Chondrocyte (in vitro differentiated cells): ENCODE results near the gene CNNM3. TPM values are rescaled to one million over a fixed set of nuclear protein-coding genes. Genes with fewer than 3 reads are reported as not detected.

Experiments used
- DNase-seq: peaks from one replicate; pipeline ENCODE4 v3.0.0; 2021; ENCODE audit warnings: mixed read lengths, low spot score
- H3K27ac Mint-ChIP-seq: one replicate; pipeline ENCODE4 v1.8.0; 2021; ENCODE audit warnings: mild to moderate bottlenecking, moderate library complexity, mixed read lengths; ENCODE audit not compliant: unreplicated experiment
- H3K27me3 Mint-ChIP-seq: 2 replicates; pipeline ENCODE4 v1.8.0; 2021; ENCODE audit warnings: low read depth, mixed read lengths
- H3K36me3 Mint-ChIP-seq: 2 replicates; pipeline ENCODE4 v1.8.0; 2021; ENCODE audit warnings: low read depth, mixed read lengths
- H3K4me1 Mint-ChIP-seq: 2 replicates; pipeline ENCODE4 v1.8.0; 2021; ENCODE audit warnings: low read depth, mild to moderate bottlenecking, mixed read lengths
- H3K4me3 Mint-ChIP-seq: one replicate; pipeline ENCODE4 v1.8.0; 2021; ENCODE audit warnings: mild to moderate bottlenecking, moderate library complexity, mixed read lengths; ENCODE audit not compliant: unreplicated experiment
- H3K9me3 Mint-ChIP-seq: 2 replicates; pipeline ENCODE4 v1.8.0; 2021; ENCODE audit warnings: low read depth, mixed read lengths
- CTCF ChIP-seq: fragments of 200-600 bp; sonication (generic); IDR thresholded peaks from 2 replicates; pipeline ENCODE4 v1.5.0; 2021; ENCODE audit warnings: antibody characterized with exemption, mild to moderate bottlenecking, moderate library complexity
- total RNA-seq: library from RNA; stranded (reverse); gene quantifications from 3 replicates; pipeline ENCODE4 v1.2.1, GENCODE V29; 2021

CNNM3 gene
- total RNA-seq, 1 donor from 2014 or later: 10.4 TPM

DNA sequence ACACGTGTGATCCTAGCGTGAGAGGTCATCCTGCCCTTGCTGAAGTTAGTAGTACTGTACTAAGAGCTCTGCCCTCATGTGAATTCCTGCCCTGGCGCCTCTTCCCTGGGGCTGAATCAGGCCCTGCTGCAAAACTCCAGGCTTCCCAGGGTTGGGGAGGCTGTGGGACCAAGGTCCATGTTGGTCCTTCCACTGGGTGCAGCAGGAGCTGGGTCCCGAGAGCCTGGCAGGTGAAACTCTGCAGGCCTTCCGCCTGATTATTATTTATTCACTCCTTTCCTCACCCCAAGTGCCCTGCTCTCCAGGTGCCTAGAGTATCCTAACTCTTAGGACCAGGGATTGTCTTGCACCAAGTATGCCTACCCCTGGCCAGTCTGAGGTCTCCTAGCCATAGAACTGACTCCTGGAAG lies 5.3 kb upstream of the CNNM3 start:
- Mint-ChIP-seq H3K27me3 (no peaks in the 10 kb centered on the region), H3K27ac (no peak overlapping the region), H3K4me1 (peaks cover 12% of the 10 kb centered on the region), H3K9me3 (no peaks in the 10 kb centered on the region), H3K4me3 (no peak overlapping the region), H3K36me3 (peaks cover 5% of the 10 kb centered on the region)
- TF ChIP-seq CTCF: no peak
- DNase-seq: no peak

DNA sequence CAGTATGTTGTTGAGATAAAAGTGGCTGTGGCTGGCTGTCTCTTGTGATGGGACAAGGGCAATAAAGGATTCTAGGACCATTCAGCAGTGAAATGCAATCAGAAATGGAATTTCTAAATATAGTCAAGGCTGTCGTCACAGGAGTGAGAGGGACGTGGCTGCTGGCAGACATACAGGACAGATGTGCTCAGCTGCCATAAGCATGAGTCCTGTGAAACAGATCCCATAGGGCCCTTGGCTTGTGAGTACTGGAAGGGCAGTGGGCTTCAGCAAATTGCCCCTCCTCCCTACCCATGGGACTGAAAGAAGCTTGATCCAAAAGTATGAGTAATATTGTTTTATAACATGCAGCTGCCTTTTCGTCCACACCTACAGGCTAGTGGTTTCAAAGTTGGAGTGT lies 4.2 kb upstream of the CNNM3 start:
- TF ChIP-seq CTCF: no peak
- no peak for DNase-seq
- H3K9me3 Mint-ChIP-seq: no peaks in the 10 kb centered on the region
- peaks cover 12% of the 10 kb centered on the region for H3K4me1 Mint-ChIP-seq
- no peak overlapping the region for H3K4me3 Mint-ChIP-seq
- H3K27ac Mint-ChIP-seq: no peak overlapping the region
- no peaks in the 10 kb centered on the region for H3K27me3 Mint-ChIP-seq
- peaks cover 5% of the 10 kb centered on the region for H3K36me3 Mint-ChIP-seq

DNA sequence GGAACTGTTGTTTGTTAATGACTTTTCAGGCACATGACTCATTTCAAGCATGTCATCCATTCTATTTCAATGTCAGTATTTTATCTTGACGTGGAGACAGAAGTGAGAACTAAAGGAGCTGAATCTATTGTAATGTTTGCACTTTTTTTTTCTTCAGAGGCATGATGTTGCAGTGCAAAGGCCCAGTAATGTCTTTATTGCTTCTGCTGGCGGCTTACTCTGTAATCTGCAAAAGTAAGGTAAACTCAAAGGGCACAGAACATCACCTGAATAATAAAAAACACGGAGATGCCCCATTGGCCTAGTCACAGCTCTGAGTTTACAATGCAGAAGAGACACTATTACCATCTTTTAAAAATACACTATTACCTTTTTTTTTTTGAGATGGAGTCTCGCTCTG lies 2.4 kb upstream of the CNNM3 start:
- TF ChIP-seq CTCF: no peak
- H3K36me3 Mint-ChIP-seq: peaks cover 4% of the 10 kb centered on the region
- H3K27me3 Mint-ChIP-seq: no peaks in the 10 kb centered on the region
- DNase-seq: no peak
- no peak overlapping the region for H3K4me3 Mint-ChIP-seq
- H3K4me1 Mint-ChIP-seq: peaks cover 26% of the 10 kb centered on the region
- no peaks in the 10 kb centered on the region for H3K9me3 Mint-ChIP-seq
- no peak overlapping the region for H3K27ac Mint-ChIP-seq

GRCh38 chr2:96815326-96816126 lies 542 bp upstream of the CNNM3 start:
- H3K4me3 Mint-ChIP-seq: peak overlapping the region; percentile 74
- H3K27ac Mint-ChIP-seq: peak overlapping the region; percentile 87
- H3K36me3 Mint-ChIP-seq: no peaks in the 10 kb centered on the region
- no peak for DNase-seq
- H3K9me3 Mint-ChIP-seq: no peaks in the 10 kb centered on the region
- H3K27me3 Mint-ChIP-seq: no peaks in the 10 kb centered on the region
- H3K4me1 Mint-ChIP-seq: peaks cover 26% of the 10 kb centered on the region
- no peak for TF ChIP-seq CTCF

DNA sequence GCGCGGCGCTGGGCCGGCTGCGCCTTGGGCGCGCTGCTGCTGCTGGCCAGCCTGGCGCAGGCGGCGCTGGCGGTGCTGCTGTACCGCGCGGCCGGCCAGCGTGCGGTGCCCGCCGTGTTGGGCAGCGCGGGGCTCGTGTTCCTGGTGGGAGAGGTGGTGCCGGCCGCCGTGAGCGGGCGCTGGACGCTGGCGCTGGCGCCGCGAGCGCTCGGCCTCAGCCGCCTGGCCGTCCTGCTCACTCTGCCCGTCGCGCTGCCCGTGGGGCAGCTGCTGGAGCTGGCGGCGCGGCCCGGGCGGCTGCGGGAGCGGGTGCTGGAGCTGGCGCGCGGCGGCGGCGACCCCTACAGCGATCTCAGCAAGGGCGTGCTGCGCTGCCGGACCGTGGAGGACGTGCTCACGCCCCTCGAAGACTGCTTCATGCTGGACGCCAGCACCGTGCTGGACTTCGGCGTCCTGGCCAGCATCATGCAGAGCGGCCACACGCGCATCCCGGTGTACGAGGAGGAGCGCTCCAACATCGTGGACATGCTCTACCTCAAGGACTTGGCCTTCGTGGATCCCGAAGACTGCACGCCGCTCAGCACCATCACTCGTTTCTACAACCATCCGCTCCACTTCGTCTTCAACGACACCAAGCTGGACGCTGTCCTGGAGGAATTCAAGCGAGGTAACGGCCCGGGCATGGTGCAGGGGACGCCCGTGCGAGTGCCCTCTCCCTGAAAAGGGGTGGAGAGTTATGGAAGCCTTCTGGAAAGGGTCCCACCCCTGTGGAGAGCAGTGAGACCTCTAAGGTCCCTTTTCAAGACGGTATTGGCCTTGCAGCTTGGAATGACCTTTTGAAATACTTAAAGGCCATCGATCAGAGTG lies 1.0 kb downstream of the CNNM3 start:
- Mint-ChIP-seq H3K4me1 (peaks cover 22% of the 10 kb centered on the region), H3K4me3 (peak overlapping the region; percentile 70), H3K36me3 (no peaks in the 10 kb centered on the region), H3K27ac (no peak overlapping the region), H3K27me3 (no peaks in the 10 kb centered on the region), H3K9me3 (no peaks in the 10 kb centered on the region)
- TF ChIP-seq CTCF: no peak
- no peak for DNase-seq
